Fibroblast of mammary gland (primary cell): ENCODE data around the gene TNS1.

Source experiments
- DNase-seq: peaks from one replicate; pipeline ENCODE4 v3.0.0-alpha.2; 2010; ENCODE audit warnings: low read depth
- H3K4me3 ChIP-seq: 2 replicates; pipeline ENCODE4 v1.5.1; 2011; ENCODE audit warnings: low read depth, mild to moderate bottlenecking, low read length, moderate library complexity; ENCODE audit not compliant: control insufficient read depth
- TF ChIP-seq, protein P1 (sequence below): conservative IDR thresholded peaks from 2 replicates; pipeline ENCODE4 v1.5.1; 2011; ENCODE audit warnings: low read depth, low read length, inconsistent platforms; ENCODE audit not compliant: control insufficient read depth, insufficient read depth

The TNS1 gene

DNA sequence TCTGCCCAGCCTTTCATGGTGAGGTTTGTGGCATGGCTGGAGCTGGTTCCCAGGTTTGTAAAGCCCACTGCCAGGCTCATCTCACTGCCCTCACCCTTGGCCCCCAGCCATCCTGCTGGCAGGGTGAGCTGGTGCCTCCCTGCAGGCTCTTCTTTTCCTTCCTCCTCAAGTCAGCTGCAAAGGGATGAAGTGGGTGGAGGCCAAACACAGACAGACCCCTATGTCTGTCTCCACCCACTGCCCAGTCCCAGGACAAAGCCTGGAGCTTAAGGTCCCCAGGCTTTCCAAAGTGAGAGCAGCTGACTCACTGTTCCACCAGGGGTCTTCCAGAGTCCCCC, 92.0 kb downstream of the TNS1 start:
- no peak for DNase-seq
- no peak overlapping the region for H3K4me3 ChIP-seq
- TF ChIP-seq, protein P1, sequence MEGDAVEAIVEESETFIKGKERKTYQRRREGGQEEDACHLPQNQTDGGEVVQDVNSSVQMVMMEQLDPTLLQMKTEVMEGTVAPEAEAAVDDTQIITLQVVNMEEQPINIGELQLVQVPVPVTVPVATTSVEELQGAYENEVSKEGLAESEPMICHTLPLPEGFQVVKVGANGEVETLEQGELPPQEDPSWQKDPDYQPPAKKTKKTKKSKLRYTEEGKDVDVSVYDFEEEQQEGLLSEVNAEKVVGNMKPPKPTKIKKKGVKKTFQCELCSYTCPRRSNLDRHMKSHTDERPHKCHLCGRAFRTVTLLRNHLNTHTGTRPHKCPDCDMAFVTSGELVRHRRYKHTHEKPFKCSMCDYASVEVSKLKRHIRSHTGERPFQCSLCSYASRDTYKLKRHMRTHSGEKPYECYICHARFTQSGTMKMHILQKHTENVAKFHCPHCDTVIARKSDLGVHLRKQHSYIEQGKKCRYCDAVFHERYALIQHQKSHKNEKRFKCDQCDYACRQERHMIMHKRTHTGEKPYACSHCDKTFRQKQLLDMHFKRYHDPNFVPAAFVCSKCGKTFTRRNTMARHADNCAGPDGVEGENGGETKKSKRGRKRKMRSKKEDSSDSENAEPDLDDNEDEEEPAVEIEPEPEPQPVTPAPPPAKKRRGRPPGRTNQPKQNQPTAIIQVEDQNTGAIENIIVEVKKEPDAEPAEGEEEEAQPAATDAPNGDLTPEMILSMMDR, result no peak

DNA sequence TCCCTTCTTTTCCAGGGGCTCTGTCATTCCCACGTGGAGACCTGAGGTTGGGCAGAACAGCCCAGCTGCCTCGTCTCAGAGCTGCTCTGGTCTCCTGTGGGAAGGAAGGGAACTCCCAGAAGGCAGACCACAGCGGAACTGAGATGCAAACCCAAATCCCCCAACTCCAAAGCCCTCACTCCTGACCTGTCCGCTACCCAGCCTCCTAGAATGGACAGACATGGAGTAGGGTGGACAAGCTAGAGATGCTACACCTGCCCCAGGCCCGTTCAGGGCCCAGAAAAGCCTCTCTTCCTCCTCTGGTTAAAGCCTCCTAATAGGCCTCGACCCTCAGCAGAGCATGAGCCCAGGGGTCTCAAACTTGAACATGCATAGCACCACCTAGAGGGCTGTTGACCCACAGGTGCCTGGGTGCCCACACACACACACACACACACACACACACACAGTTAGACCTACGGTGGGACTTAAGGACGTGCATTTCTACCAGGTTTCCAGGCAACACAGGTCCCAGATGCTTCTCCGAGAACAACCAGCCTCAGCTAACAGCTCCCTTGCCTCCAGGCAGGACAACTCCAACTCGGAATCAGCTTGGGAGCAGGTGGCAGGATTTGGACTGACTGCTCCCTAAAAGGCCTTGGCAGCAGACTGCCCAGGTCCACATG, 93.5 kb downstream of the TNS1 start:
- DNase-seq, result no peak
- TF ChIP-seq, protein P1, result no peak
- H3K4me3 ChIP-seq, result no peak overlapping the region

DNA sequence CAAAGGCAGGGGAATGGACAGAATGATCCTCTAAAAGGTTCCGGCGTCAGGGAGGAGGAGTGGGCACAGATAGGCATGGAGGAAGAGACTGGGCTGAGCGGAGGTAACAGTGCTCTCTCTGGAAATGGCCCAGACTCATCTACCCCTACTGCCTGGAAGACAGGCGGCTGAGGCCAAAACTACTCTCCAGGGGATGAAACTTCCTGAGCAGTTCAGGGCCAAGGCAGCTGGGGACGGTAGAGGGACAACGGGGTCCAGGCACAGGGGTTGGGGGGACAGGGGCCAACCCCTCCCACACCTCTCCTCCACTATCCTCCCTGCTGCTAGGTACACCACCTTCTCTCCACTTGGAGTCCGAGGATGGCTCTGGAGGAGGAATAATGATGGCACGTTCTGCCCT, 94.3 kb downstream of the TNS1 start:
- TF ChIP-seq, protein P1, result no peak
- DNase-seq, result no peak
- no peak overlapping the region for H3K4me3 ChIP-seq

DNA sequence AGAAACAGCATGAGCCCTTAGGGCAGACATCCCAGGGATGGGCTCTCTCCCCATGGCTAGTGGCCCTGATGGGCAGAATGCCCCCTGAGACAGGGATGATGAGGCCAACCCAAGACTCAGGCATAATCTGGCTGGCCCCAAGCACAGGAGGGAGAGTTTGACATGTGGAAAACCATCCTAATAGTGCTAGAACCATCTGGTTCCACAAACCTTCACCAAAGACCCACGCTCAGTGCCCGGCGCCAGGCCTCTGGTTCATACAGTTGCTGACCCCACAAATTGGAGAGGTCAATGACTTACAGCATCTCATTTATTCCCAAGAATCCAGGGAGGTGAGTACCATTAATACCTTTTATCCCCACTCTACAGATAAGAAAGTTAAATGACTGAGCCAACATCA, 95.5 kb downstream of the TNS1 start:
- TF ChIP-seq, protein P1, result no peak
- no peak for DNase-seq
- no peak overlapping the region for H3K4me3 ChIP-seq

DNA sequence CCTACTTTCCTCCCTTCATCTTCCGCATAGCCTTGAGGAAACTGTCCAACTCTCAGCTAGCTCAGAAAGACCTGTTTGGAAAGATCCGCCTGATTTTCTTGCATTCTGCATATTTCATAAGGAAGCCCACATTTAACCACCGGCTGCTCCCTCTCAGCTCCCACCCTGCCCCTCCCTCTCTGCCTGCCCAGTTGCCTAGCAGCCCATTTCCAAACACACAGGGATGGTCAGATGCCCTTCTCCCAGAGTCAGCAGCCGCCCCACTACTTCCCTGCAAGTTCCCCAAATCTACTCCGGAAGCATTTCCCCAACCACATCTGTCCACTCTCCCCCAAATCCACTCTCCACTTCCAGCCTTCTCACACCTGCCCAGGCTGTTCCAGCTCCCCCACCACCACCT, 96.0 kb downstream of the TNS1 start:
- TF ChIP-seq, protein P1, result no peak
- H3K4me3 ChIP-seq, result no peak overlapping the region
- DNase-seq, result no peak

DNA sequence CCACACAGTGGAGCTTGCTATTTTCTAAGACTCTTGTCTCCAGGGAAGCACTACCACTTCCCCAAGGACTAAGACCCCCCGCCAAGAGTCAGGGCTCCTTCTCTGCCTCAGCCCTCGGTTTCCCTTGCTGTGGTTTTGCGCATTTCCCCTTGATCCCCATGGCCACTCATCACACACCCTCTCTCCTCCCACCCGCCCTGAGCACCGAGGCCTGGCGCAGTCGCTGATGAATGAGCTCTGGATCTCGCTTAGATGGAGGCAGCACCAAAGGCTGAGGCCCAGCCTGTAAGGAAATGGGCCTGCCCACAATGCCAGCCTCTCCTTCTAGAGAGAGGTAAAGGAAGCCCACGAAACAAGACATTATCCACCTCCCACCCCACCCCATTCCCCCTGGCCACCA, 96.9 kb downstream of the TNS1 start:
- no peak overlapping the region for H3K4me3 ChIP-seq
- no peak for DNase-seq
- TF ChIP-seq, protein P1, result no peak

DNA sequence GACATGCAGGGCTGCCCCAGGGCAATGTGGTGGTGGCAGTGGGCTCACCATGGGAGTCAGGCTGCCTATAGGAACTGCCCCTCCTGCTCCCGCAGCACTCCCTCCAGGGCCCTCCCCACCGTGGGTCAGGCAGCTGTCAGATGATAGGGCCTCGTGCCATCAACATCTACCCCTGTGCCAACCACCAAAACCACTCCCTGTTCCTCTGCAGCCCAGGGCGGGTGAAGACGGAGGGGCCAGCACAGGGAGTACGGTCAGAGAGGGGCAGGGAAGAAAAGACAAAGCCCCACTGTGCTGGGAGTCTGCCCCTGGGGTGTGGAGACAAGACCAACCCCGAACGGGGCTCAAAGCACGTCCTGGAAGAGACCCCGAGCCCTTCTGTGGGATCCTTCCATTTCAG, 97.4 kb downstream of the TNS1 start:
- TF ChIP-seq, protein P1, result no peak
- no peak for DNase-seq
- H3K4me3 ChIP-seq, result no peak overlapping the region
